Mesodermal cell (in vitro differentiated cells): Measurements from ENCODE around the gene HOXC9.

Experiments used
- H3K27ac ChIP-seq: 2 replicates; pipeline ENCODE4 v1.7.0; 2013; ENCODE audit warnings: mild to moderate bottlenecking, low read depth, low read length, moderate library complexity; ENCODE audit not compliant: severe bottlenecking
- H3K36me3 ChIP-seq: 2 replicates; pipeline ENCODE4 v1.7.1; 2013; ENCODE audit warnings: mild to moderate bottlenecking, low read length, moderate library complexity; ENCODE audit not compliant: control insufficient read depth, insufficient read depth
- H3K4me1 ChIP-seq: one replicate; pipeline ENCODE4 v1.7.1; 2013; ENCODE audit warnings: mild to moderate bottlenecking, low read length; ENCODE audit not compliant: insufficient read depth, control insufficient read depth, poor library complexity, severe bottlenecking
- H3K4me3 ChIP-seq: 2 replicates; pipeline ENCODE4 v1.7.0; 2013; ENCODE audit warnings: low read length, control low read depth, mild to moderate bottlenecking; ENCODE audit not compliant: insufficient read depth, poor library complexity, severe bottlenecking; ENCODE audit errors: extremely low read depth
- H3K9me3 ChIP-seq: 2 replicates; pipeline ENCODE4 v1.7.1; 2013; ENCODE audit warnings: mild to moderate bottlenecking, low read length, moderate library complexity; ENCODE audit not compliant: control insufficient read depth
- WGBS, 2 experiments: methylation state at CpG; one replicate each; pipeline ENCODE4 v1.1.5; 2013; ENCODE audit warnings: missing lambda C conversion rate in 2 of 2; ENCODE audit not compliant: insufficient coverage in 2 of 2; 5-methylcytosine and 5-hydroxymethylcytosine counted together

HOXC9 gene

DNA sequence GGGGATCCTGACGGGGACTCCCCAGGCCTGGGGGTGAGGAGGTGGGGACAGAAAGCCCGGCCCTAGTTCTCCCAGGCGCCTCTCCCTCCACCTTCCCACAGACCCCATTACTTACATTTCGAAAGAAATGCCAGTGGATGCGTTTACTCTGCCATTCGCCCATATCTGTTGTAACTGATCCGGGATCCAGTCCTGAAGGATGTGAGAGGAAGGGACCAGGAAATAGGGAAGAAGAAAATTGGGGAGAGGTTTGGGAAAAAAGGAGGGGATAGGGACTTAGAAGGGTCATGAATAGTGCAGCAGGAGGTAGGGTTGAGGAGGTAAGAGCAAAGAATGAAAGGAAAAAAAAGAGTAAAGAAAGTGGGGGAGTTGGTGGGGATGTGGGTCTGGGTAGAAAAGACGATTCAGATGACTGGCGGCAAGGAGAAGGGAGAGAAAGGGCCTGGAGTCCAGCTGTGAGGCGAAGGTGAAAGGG is 44.1 kb upstream of the HOXC9 start:
- WGBS, 2 experiments: 12 to 28% methylated on average over 4 to 6 of the region's 10 CpGs
- Histone ChIP-seq H3K4me3 (no peak overlapping the region), H3K27ac (no peak overlapping the region), H3K9me3 (no peaks in the 10 kb centered on the region), H3K4me1 (peaks cover 10% of the 10 kb centered on the region), H3K36me3 (no peaks in the 10 kb centered on the region)

- no peak overlapping the region for H3K4me3 ChIP-seq
- H3K4me1 ChIP-seq: peaks cover 10% of the 10 kb centered on the region
- WGBS, 2 experiments: 23 to 25% methylated on average over 18 to 21 of the region's 25 CpGs
- no peaks in the 10 kb centered on the region for H3K36me3 ChIP-seq
- no peak overlapping the region for H3K27ac ChIP-seq
- no peaks in the 10 kb centered on the region for H3K9me3 ChIP-seq
These were observed 43.6 kb upstream of the HOXC9 start for GRCh38 chr12:53956251-53956887.

DNA sequence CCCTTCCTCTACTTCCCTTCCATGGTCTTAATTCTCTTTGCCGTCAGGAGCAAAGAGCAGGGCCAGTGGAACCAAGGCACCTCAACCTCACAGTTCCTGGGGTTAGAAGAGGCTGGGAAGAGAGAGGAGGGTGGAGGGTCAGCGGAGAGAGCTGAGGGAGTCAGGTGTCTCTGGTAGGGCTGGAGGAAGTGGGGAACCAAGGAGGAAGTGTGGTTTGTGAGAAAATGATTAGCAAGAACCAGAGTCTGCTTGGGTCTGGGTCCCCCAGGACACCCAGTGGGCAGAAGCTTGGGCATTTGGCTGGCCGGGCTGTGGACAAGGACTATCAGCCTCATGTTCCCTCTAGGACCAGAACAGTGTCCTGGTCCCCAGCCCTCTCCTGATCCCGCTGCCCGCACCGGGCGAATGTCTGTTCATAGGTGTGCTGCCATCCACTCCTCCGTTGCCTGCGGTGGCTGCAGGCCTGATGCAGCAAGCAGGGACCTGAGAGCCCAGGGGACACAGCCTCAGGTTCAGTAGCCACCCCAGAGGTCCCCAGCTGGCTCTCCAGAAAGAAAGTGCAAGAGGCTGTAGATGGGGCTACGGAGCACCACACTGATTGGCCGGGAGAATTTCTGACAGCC is 42.9 kb upstream of the HOXC9 start:
- Histone ChIP-seq H3K4me3 (no peak overlapping the region), H3K36me3 (no peaks in the 10 kb centered on the region), H3K27ac (no peak overlapping the region), H3K9me3 (no peaks in the 10 kb centered on the region), H3K4me1 (peaks cover 10% of the 10 kb centered on the region)
- WGBS, 2 experiments: 14 to 29% methylated on average over 10 of the region's 11 CpGs

DNA sequence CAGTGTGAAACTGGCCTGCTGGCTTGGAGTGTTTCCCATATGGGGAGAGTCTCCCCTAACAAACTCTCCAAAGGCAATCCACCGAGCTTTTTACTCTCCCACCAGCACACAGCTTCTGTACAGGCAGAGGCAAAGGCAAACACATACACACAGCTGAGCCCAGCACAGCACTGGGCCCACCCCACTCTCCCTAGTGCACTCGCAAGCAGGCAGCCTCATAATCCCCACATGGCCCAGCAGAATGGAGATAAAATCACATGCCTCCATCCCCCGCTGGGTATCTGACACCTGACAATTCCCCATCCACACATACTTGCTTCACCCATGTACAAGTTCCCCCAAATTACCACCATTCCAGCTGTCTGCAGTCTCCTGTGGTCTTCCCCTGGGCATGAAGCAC is 41.8 kb upstream of the HOXC9 start:
- Histone ChIP-seq H3K4me3 (no peak overlapping the region), H3K27ac (no peak overlapping the region), H3K36me3 (no peaks in the 10 kb centered on the region), H3K4me1 (peaks cover 9% of the 10 kb centered on the region), H3K9me3 (no peaks in the 10 kb centered on the region)
- 27 to 31% methylated on average over 3 of the region's 3 CpGs for WGBS, 2 experiments

DNA sequence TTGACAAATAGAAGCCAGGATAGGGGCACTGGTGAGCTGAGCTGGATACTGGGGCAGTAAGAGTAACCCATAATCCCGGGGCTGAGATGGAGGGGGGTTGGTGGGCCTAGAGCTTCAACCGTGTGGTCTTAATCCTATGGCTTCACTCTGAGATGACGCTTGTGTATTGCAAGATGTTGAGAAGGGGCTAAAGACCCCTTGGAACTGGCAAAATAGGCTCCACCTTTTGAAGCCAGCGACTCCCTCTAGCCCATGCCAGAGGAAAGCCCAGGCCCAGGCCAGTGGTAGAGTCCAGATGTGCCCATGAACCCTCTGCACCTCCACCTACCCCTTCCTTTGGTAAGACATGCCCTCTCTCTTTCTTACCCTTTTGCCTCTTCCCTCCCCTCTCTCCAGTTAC is 40.6 kb upstream of the HOXC9 start:
- Histone ChIP-seq H3K36me3 (no peaks in the 10 kb centered on the region), H3K27ac (no peak overlapping the region), H3K9me3 (no peaks in the 10 kb centered on the region), H3K4me3 (no peak overlapping the region), H3K4me1 (no peaks in the 10 kb centered on the region)
- 15 to 25% methylated on average over 4 of the region's 4 CpGs for WGBS, 2 experiments

DNA sequence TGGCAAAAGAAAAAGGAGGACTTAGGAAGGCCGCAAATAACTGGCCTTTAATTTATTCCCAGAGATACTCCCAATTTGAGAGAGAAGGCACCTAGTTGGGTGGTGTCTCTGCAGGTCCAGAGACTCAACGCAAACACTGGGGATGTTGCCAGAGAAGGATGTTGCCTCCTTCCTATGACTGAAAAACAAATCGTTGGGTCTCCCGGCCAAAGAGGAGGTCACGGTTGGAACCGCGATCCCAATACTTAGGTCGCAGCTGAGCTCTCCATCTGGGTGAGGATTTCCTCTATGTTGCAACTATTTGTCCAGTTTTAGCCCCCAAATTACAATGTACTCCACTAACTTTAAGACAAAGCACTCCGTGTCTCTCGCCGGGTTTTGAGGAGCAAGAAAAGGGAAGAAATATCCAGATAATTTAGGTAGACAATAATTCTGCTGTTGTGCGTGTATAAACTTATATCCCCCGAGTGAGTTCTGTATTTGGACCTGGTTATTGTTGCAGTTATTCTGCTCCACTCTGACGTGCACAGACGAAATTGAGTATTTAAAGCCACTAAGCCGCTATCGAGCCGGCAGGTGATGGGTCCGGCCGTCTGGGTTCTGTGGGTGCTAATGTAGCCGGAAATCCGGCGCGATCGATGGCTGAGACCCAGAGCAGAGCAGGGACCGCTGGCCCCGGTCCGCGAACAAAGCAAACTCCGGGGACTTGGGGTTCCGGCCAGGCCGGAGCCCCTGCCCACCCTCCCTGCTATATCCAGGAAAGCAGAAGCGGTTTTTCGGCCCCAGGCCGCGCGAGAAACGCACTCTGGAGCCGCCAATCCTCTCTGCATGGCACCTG is 39.6 kb upstream of the HOXC9 start:
- no peak overlapping the region for H3K4me3 ChIP-seq
- H3K4me1 ChIP-seq: no peaks in the 10 kb centered on the region
- 25 to 26% methylated on average over 32 to 35 of the region's 39 CpGs for WGBS, 2 experiments
- H3K36me3 ChIP-seq: no peaks in the 10 kb centered on the region
- H3K9me3 ChIP-seq: no peaks in the 10 kb centered on the region
- no peak overlapping the region for H3K27ac ChIP-seq

DNA sequence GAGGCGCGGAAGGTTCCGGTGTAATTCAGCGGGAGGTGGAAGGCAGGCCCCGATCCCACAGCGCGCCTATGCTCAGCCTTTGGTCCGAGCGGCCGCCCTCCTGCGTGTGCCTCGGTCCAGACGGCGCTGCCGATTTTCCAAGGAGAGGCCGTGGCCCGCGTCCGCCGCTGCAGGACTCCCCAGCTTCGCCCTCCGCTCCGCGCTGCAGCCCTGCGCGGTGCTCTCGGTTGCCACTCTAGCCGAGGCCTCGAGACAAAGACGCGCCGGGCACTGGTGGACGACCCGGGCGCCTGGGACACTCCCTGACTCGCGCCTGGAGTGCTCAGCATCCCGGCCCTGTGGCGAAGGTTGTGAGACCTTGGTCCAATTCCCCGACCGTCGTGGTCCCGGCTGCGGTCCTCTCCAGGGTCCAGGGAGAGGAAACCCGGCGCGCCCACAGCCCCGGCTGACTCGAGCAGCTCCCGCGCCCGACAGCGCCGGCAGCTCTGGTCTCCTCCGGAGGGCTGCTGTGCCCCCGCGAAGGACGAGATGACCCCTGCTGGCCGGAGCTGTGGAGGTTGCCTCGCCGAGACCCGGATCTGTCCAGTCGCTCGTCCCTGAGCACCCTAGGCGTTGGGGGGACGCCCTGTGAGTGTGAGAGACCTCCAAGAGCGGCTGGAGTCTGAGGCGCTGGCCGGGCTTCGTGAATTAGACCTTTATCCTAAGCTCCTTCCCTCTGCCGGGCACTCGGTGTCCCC is 38.8 kb upstream of the HOXC9 start:
- 2 to 4% methylated on average over 50 to 68 of the region's 72 CpGs for WGBS, 2 experiments
- H3K4me1 ChIP-seq: no peaks in the 10 kb centered on the region
- H3K4me3 ChIP-seq: no peak overlapping the region
- no peak overlapping the region for H3K27ac ChIP-seq
- H3K9me3 ChIP-seq: no peaks in the 10 kb centered on the region
- no peaks in the 10 kb centered on the region for H3K36me3 ChIP-seq

- WGBS, 2 experiments: 29 to 45% methylated on average over 6 to 7 of the region's 7 CpGs
- Histone ChIP-seq H3K4me1 (no peaks in the 10 kb centered on the region), H3K4me3 (no peak overlapping the region)
These were observed 37.0 kb upstream of the HOXC9 start for GRCh38 chr12:53963005-53963404.

GRCh38 chr12:53963434-53964314 is 36.3 kb upstream of the HOXC9 start:
- no peak overlapping the region for H3K27ac ChIP-seq
- H3K4me1 ChIP-seq: no peaks in the 10 kb centered on the region
- H3K36me3 ChIP-seq: no peaks in the 10 kb centered on the region
- H3K4me3 ChIP-seq: no peak overlapping the region
- H3K9me3 ChIP-seq: no peaks in the 10 kb centered on the region
- 8 to 11% methylated on average over 26 to 30 of the region's 38 CpGs for WGBS, 2 experiments

More at GRCh38 chr12:53963005-53963404, 37.0 kb upstream of the HOXC9 start:
- Histone ChIP-seq H3K27ac (no peak overlapping the region), H3K9me3 (no peaks in the 10 kb centered on the region), H3K36me3 (no peaks in the 10 kb centered on the region)

GRCh38 chr12:53964315-53964713 is 35.6 kb upstream of the HOXC9 start:
- no peaks in the 10 kb centered on the region for H3K4me1 ChIP-seq
- no peaks in the 10 kb centered on the region for H3K36me3 ChIP-seq
- no peaks in the 10 kb centered on the region for H3K9me3 ChIP-seq
- H3K27ac ChIP-seq: no peak overlapping the region
- H3K4me3 ChIP-seq: no peak overlapping the region
- 0% methylated on average over 1 of the region's 2 CpGs for WGBS, 2 experiments
